GM23338 (cell line): ENCODE measurements around the gene MARCHF5. TPM values are rescaled to one million over a fixed set of nuclear protein-coding genes. Genes with fewer than 3 reads are reported as not detected.

Experiments used
- ATAC-seq: fragments of 200-7000 bp; cut with Tn5 transposase; 3 replicates; pipeline ENCODE4 v1.9.1; 2020
- DNase-seq: peaks from one replicate; pipeline ENCODE4 v3.0.0-alpha.2; 2015; ENCODE audit warnings: low spot score
- H2AFZ ChIP-seq: fragments of 200-600 bp; sonication (generic); 2 replicates; pipeline ENCODE4 v1.8.0; 2016; ENCODE audit warnings: antibody characterized with exemption, mild to moderate bottlenecking, moderate library complexity
- H3F3A ChIP-seq: fragments of 200-600 bp; sonication (generic); replicated peaks from 2 replicates; pipeline ENCODE4 v1.8.0; 2017; ENCODE audit warnings: antibody characterized with exemption, mixed run types, low read depth
- H3K27ac ChIP-seq: fragments of 200-600 bp; sonication (generic); 2 replicates; pipeline ENCODE4 v1.6.1; 2016; ENCODE audit warnings: low read depth
- H3K27me3 ChIP-seq: fragments of 200-600 bp; sonication (generic); 2 replicates; pipeline ENCODE4 v1.8.0; 2016; ENCODE audit warnings: mild to moderate bottlenecking, mixed run types, moderate library complexity; ENCODE audit not compliant: insufficient read depth
- H3K36me3 ChIP-seq: fragments of 200-600 bp; sonication (generic); 2 replicates; pipeline ENCODE4 v1.8.0; 2016; ENCODE audit warnings: mild to moderate bottlenecking; ENCODE audit not compliant: insufficient read depth
- H3K4me1 ChIP-seq: fragments of 200-600 bp; sonication (generic); 2 replicates; pipeline ENCODE4 v1.8.0; 2016; ENCODE audit warnings: mild to moderate bottlenecking, moderate library complexity; ENCODE audit not compliant: insufficient read depth
- H3K4me2 ChIP-seq: fragments of 200-600 bp; sonication (generic); 2 replicates; pipeline ENCODE4 v1.7.1; 2017; ENCODE audit warnings: mixed run types
- H3K4me3 ChIP-seq: fragments of 200-600 bp; sonication (generic); 2 replicates; pipeline ENCODE4 v1.6.1; 2016; ENCODE audit warnings: mixed run types
- H3K79me2 ChIP-seq: fragments of 200-600 bp; sonication (generic); replicated peaks from 2 replicates; pipeline ENCODE4 v1.8.0; 2017; ENCODE audit warnings: mild to moderate bottlenecking; ENCODE audit not compliant: insufficient read depth
- H3K9me2 ChIP-seq: fragments of 200-600 bp; sonication (generic); 2 replicates; pipeline ENCODE4 v1.8.0; 2017; ENCODE audit not compliant: insufficient read depth
- H4K20me1 ChIP-seq: fragments of 200-600 bp; sonication (generic); replicated peaks from 2 replicates; pipeline ENCODE4 v1.8.0; 2017; ENCODE audit warnings: mild to moderate bottlenecking; ENCODE audit not compliant: insufficient read depth
- H3K27ac Mint-ChIP-seq: 2 replicates; pipeline ENCODE4 v1.8.0; 2020; ENCODE audit warnings: inconsistent platforms, mild to moderate bottlenecking, moderate library complexity, mixed read lengths
- H3K27me3 Mint-ChIP-seq: 3 replicates; pipeline ENCODE4 v1.8.0; 2022; ENCODE audit warnings: low read depth, mild to moderate bottlenecking, moderate library complexity, mixed read lengths, inconsistent platforms; ENCODE audit not compliant: insufficient read depth, poor library complexity
- H3K36me3 Mint-ChIP-seq: 3 replicates; pipeline ENCODE4 v1.8.0; 2021; ENCODE audit warnings: low read depth, mild to moderate bottlenecking, inconsistent platforms, moderate library complexity, mixed read lengths
- H3K4me1 Mint-ChIP-seq: 3 replicates; pipeline ENCODE4 v1.8.0; 2020; ENCODE audit warnings: mild to moderate bottlenecking, inconsistent platforms, mixed read lengths
- H3K4me3 Mint-ChIP-seq: 3 replicates; pipeline ENCODE4 v1.8.0; 2021; ENCODE audit warnings: moderate library complexity, mild to moderate bottlenecking, inconsistent platforms, mixed read lengths
- H3K9me3 Mint-ChIP-seq: 3 replicates; pipeline ENCODE4 v1.8.0; 2020; ENCODE audit warnings: moderate library complexity, mild to moderate bottlenecking, inconsistent platforms, mixed read lengths
- CREB1 ChIP-seq: fragments of 250-450 bp; sonication (Bioruptor Pico); IDR thresholded peaks from 2 replicates; pipeline ENCODE4 v1.5.0; 2020; ENCODE audit warnings: low read depth, mild to moderate bottlenecking, moderate library complexity
- EZH2 ChIP-seq: fragments of 200-600 bp; sonication (generic); IDR thresholded peaks from one replicate; pipeline ENCODE4 v1.8.0; 2017; ENCODE audit warnings: antibody characterized with exemption, mild to moderate bottlenecking, low read depth; ENCODE audit not compliant: unreplicated experiment
- EZH2phosphoT487 ChIP-seq: fragments of 200-600 bp; sonication (generic); IDR thresholded peaks from one replicate; pipeline ENCODE4 v1.8.1; 2018; ENCODE audit warnings: antibody characterized with exemption; ENCODE audit not compliant: unreplicated experiment
- JUNB ChIP-seq: IDR thresholded peaks from one replicate; pipeline ENCODE4 v1.6.1; 2016; ENCODE audit warnings: antibody characterized with exemption; ENCODE audit not compliant: unreplicated experiment
- NANOG ChIP-seq: IDR thresholded peaks from 2 replicates; pipeline ENCODE4 v1.6.1; 2016; ENCODE audit warnings: antibody characterized with exemption, borderline replicate concordance
- POLR2AphosphoS5 ChIP-seq: IDR thresholded peaks from 2 replicates; pipeline ENCODE4 v1.6.1; 2016; ENCODE audit warnings: antibody characterized with exemption, low read depth
- STAT1 ChIP-seq: IDR thresholded peaks from one replicate; pipeline ENCODE4 v1.6.1; 2016; ENCODE audit warnings: antibody characterized with exemption; ENCODE audit not compliant: unreplicated experiment
- ZNF114 ChIP-seq: fragments of 250-450 bp; sonication (Bioruptor Pico); IDR thresholded peaks from 2 replicates; pipeline ENCODE4 v1.5.0; 2020; ENCODE audit warnings: mild to moderate bottlenecking, moderate library complexity
- ZNF331 ChIP-seq: fragments of 250-450 bp; sonication (Bioruptor Pico); IDR thresholded peaks from 2 replicates; pipeline ENCODE4 v1.5.0; 2020; ENCODE audit warnings: low read depth, mild to moderate bottlenecking, moderate library complexity
- polyA plus RNA-seq: library from polyadenylated mRNA; unstranded; fragments of >200 nt; fragmentation: Nextera tagmentation; extraction: Ambion mirVana; gene quantifications from 2 replicates; pipeline ENCODE4 v1.2.1, GENCODE V29; 2016
- total RNA-seq: library from RNA; depleted of rRNA; stranded (reverse); fragments of >200 nt; shearing (Covaris generic); gene quantifications from 2 replicates; pipeline ENCODE4 v1.2.3, GENCODE V29; 2014
- TF ChIP-seq, protein P1 (sequence below): IDR thresholded peaks from one replicate; pipeline ENCODE4 v1.6.1; 2018; ENCODE audit warnings: antibody characterized with exemption; ENCODE audit not compliant: unreplicated experiment
- TF ChIP-seq, protein P2 (sequence below): IDR thresholded peaks from 2 replicates; pipeline ENCODE4 v1.6.1; 2016; ENCODE audit warnings: antibody characterized with exemption
- TF ChIP-seq, protein P3 (sequence below), 2 experiments: fragments of 200-600 bp in 1 of 2; sonication (generic) in 1 of 2; conservative IDR thresholded peaks; 2 replicates each; pipeline versions ENCODE4 v1.5.1 to v1.6.1; 2016 to 2017; ENCODE audit warnings: antibody characterized with exemption in 2 of 2, low read depth in 2 of 2, mild to moderate bottlenecking in 2 of 2, moderate library complexity in 1 of 2

The MARCHF5 gene
- total and polyA plus RNA-seq, 2 experiments from 2014 or later = 12.9 to 14.2 TPM

DNA sequence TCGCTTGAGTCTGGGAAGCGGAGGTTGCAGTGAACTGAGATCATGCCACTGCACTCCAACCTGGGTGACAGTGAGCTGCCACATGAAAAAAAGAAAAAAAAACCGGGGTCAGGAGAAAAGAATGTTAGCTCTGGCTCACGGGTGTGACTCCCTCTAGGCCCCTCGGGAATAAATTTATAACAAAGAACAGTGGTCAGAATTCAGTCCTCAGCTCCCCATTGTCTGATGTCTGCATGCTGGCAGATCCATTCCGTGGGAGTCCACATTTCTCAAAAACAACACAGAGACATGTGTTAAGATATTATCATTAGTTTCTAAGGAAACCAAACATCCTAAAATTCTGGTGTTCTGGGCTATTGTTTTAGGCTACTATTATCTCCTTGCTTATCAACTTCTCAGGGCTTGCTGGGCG, 90.6 kb downstream of the MARCHF5 start (continued):
- TF ChIP-seq, protein P1, sequence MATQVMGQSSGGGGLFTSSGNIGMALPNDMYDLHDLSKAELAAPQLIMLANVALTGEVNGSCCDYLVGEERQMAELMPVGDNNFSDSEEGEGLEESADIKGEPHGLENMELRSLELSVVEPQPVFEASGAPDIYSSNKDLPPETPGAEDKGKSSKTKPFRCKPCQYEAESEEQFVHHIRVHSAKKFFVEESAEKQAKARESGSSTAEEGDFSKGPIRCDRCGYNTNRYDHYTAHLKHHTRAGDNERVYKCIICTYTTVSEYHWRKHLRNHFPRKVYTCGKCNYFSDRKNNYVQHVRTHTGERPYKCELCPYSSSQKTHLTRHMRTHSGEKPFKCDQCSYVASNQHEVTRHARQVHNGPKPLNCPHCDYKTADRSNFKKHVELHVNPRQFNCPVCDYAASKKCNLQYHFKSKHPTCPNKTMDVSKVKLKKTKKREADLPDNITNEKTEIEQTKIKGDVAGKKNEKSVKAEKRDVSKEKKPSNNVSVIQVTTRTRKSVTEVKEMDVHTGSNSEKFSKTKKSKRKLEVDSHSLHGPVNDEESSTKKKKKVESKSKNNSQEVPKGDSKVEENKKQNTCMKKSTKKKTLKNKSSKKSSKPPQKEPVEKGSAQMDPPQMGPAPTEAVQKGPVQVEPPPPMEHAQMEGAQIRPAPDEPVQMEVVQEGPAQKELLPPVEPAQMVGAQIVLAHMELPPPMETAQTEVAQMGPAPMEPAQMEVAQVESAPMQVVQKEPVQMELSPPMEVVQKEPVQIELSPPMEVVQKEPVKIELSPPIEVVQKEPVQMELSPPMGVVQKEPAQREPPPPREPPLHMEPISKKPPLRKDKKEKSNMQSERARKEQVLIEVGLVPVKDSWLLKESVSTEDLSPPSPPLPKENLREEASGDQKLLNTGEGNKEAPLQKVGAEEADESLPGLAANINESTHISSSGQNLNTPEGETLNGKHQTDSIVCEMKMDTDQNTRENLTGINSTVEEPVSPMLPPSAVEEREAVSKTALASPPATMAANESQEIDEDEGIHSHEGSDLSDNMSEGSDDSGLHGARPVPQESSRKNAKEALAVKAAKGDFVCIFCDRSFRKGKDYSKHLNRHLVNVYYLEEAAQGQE = no peak
- TF ChIP-seq, protein P2, sequence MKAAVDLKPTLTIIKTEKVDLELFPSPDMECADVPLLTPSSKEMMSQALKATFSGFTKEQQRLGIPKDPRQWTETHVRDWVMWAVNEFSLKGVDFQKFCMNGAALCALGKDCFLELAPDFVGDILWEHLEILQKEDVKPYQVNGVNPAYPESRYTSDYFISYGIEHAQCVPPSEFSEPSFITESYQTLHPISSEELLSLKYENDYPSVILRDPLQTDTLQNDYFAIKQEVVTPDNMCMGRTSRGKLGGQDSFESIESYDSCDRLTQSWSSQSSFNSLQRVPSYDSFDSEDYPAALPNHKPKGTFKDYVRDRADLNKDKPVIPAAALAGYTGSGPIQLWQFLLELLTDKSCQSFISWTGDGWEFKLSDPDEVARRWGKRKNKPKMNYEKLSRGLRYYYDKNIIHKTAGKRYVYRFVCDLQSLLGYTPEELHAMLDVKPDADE = no peak
- TF ChIP-seq CREB1 (CRISPR knock-in tag) (no peak), EZH2phosphoT487 (no peak), POLR2AphosphoS5 (no peak), EZH2 (no peak), NANOG (no peak), ZNF331 (no peak), STAT1 (no peak), ZNF114 (CRISPR knock-in tag) (no peak)
- TF ChIP-seq, protein P3, sequence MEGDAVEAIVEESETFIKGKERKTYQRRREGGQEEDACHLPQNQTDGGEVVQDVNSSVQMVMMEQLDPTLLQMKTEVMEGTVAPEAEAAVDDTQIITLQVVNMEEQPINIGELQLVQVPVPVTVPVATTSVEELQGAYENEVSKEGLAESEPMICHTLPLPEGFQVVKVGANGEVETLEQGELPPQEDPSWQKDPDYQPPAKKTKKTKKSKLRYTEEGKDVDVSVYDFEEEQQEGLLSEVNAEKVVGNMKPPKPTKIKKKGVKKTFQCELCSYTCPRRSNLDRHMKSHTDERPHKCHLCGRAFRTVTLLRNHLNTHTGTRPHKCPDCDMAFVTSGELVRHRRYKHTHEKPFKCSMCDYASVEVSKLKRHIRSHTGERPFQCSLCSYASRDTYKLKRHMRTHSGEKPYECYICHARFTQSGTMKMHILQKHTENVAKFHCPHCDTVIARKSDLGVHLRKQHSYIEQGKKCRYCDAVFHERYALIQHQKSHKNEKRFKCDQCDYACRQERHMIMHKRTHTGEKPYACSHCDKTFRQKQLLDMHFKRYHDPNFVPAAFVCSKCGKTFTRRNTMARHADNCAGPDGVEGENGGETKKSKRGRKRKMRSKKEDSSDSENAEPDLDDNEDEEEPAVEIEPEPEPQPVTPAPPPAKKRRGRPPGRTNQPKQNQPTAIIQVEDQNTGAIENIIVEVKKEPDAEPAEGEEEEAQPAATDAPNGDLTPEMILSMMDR (conservative IDR thresholded peaks at IDR 0.05; ENCODE audit: low read depth in 2 of 2) = no peak

DNA sequence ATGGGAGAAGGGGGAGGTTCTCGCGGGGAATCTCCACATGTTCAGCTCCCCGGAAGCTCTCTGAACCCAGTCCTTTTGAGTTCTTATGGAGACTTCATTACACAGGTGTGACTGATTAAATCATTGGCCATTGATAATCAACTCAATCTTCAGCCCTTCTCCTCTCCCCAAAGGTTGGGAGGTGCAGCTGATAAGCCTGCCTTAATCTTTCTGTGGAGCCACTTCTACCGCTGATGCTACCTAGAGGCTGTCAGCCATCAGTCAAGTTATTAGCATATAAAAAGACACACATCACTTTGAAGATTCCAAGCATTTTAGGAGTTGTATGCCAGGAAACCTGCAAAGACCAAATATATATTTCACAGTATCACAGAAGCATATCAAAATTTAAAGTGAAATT, 91.7 kb downstream of the MARCHF5 start:
- ATAC-seq = peak; percentile 60
- TF ChIP-seq JUNB (no peak), NANOG (peak; percentile 84)

More for the DNA sequence above, 91.7 kb downstream of the MARCHF5 start:
- Histone ChIP-seq H3K4me2 (peak overlapping the region; percentile 39), H4K20me1 (no peaks in the 10 kb centered on the region), H3K4me1 (peaks cover 14% of the 10 kb centered on the region), H3K9me2 (no peaks in the 10 kb centered on the region), H3K27me3 (no peaks in the 10 kb centered on the region), H2AFZ (no peak overlapping the region), H3K36me3 (no peaks in the 10 kb centered on the region), H3K4me3 (no peak overlapping the region), H3F3A (no peaks in the 10 kb centered on the region), H3K79me2 (no peaks in the 10 kb centered on the region), H3K27ac (no peak overlapping the region)
- Mint-ChIP-seq H3K9me3 (no peaks in the 10 kb centered on the region), H3K4me1 (peaks cover 35% of the 10 kb centered on the region), H3K36me3 (no peaks in the 10 kb centered on the region), H3K27ac (no peak overlapping the region; the same call in 1 of the 2 replicates), H3K27me3 (peaks cover 7% of the 10 kb centered on the region), H3K4me3 (no peak overlapping the region)
- peak; percentile 57 for DNase-seq
